B cell (primary cell): Measurements from ENCODE around the gene ARRB1. TPM values are rescaled to one million over a fixed set of nuclear protein-coding genes. Genes with fewer than 3 reads are reported as not detected.
"Not testable (repeated sequence)": the region's sequence is repeated elsewhere in the genome, so short reads cannot be mapped to it uniquely, and the experiment has no call there.

Experiments used
- ATAC-seq: fragments of 200-7000 bp; cut with Tn5 transposase; one replicate; pipeline ENCODE4 v1.10.0; 2021; ENCODE audit warnings: low read depth, mild to moderate bottlenecking, moderate number of reproducible peaks, moderate library complexity
- CTCF ChIA-PET: fragments of 350-600 bp; sonication (Branson Sonifier 250); formaldehyde crosslinking; loops from one replicate; lab custom pipeline; 2021; ENCODE audit warnings: antibody characterized with exemption, inconsistent platforms; lab: Charles Lee
- POLR2A ChIA-PET: fragments of 350-600 bp; sonication (Branson Sonifier 250); formaldehyde crosslinking; loops from one replicate; lab custom pipeline; 2021; ENCODE audit warnings: antibody characterized with exemption; lab: Charles Lee
- DNase-seq: peaks from one replicate; pipeline ENCODE4 v3.0.0; 2013
- H2AFZ ChIP-seq: 2 replicates; pipeline ENCODE4 v1.6.1; 2012; ENCODE audit warnings: mild to moderate bottlenecking, low read depth, low read length; ENCODE audit not compliant: insufficient read depth, poor library complexity, severe bottlenecking
- H3K27ac ChIP-seq, 2 donors: 1 replicate in 1 of 2; 2 replicates in 1 of 2; pipeline ENCODE4 v1.5.1; 2012 to 2013; ENCODE audit warnings: low read length in 2 of 2, mild to moderate bottlenecking in 2 of 2, moderate library complexity in 1 of 2
- H3K27me3 ChIP-seq, 4 experiments: fragments of 200-600 bp in 1 of 4; sonication (generic) in 1 of 4; replicated peaks in 1 of 4; 1 replicate in 2 of 4; 2 replicates in 2 of 4; pipeline versions ENCODE4 v1.6.1 to v1.7.0; 2013 to 2016; ENCODE audit warnings: low read length in 3 of 4, mild to moderate bottlenecking in 2 of 4, mixed read lengths in 1 of 4, moderate library complexity in 1 of 4; ENCODE audit not compliant: insufficient read depth in 4 of 4, control insufficient read depth in 3 of 4; ENCODE audit errors: control extremely low read depth in 1 of 4
- H3K36me3 ChIP-seq, 2 experiments: replicated peaks in 1 of 2; 1 replicate in 1 of 2; 2 replicates in 1 of 2; pipeline versions ENCODE4 v1.6.1 to v1.7.1; 2013; ENCODE audit warnings: low read length in 1 of 2; ENCODE audit not compliant: insufficient read depth in 2 of 2, control insufficient read depth in 1 of 2; ENCODE audit errors: control extremely low read depth in 1 of 2, extremely low read depth in 1 of 2
- H3K4me1 ChIP-seq, 2 donors: fragments of 200-600 bp in 1 of 2; sonication (generic) in 1 of 2; 1 replicate in 1 of 2; 2 replicates in 1 of 2; pipeline versions ENCODE4 v1.5.1 to v1.6.1; 2013 to 2017; ENCODE audit warnings: low read length in 2 of 2; ENCODE audit not compliant: control insufficient read depth in 2 of 2, insufficient read depth in 2 of 2
- H3K4me2 ChIP-seq: replicated peaks from 2 replicates; pipeline ENCODE3; 2012; ENCODE audit warnings: mild to moderate bottlenecking, low read depth, low read length; ENCODE audit not compliant: poor library complexity, severe bottlenecking
- H3K4me3 ChIP-seq, 5 experiments: fragments of 200-600 bp in 1 of 5; sonication (generic) in 1 of 5; 1 replicate in 3 of 5; 2 replicates in 2 of 5; pipeline versions ENCODE4 v1.5.1 to v1.7.0; 2011 to 2016; ENCODE audit warnings: low read length in 4 of 5, mild to moderate bottlenecking in 4 of 5, low read depth in 2 of 5, control low read depth in 1 of 5, moderate library complexity in 1 of 5; ENCODE audit not compliant: insufficient read depth in 1 of 5; ENCODE audit errors: control extremely low read depth in 1 of 5, extremely low read depth in 1 of 5
- H3K79me2 ChIP-seq: fragments of 200-600 bp; sonication (generic); one replicate; pipeline ENCODE4 v1.6.0; 2016; ENCODE audit warnings: low read length; ENCODE audit not compliant: control insufficient read depth, insufficient read depth
- H3K9ac ChIP-seq: fragments of 200-600 bp; sonication (generic); 2 replicates; pipeline ENCODE4 v1.6.1; 2017; ENCODE audit warnings: mild to moderate bottlenecking, low read length, moderate library complexity
- H3K9me3 ChIP-seq, 3 donors: one replicate each; pipeline versions ENCODE4 v1.6.1 to v1.7.1; 2013; ENCODE audit warnings: low read length in 2 of 3; ENCODE audit not compliant: control insufficient read depth in 2 of 3, insufficient read depth in 1 of 3; ENCODE audit errors: control extremely low read depth in 1 of 3
- H4K20me1 ChIP-seq: 2 replicates; pipeline ENCODE4 v1.6.0; 2012; ENCODE audit warnings: mild to moderate bottlenecking, low read length; ENCODE audit not compliant: insufficient read depth, control insufficient read depth, poor library complexity, severe bottlenecking
- H3K27ac Mint-ChIP-seq: one replicate; pipeline ENCODE4 v1.8.0; 2021; ENCODE audit warnings: mixed read lengths
- H3K27me3 Mint-ChIP-seq: one replicate; pipeline ENCODE4 v1.8.0; 2021; ENCODE audit warnings: mixed read lengths
- H3K4me1 Mint-ChIP-seq: one replicate; pipeline ENCODE4 v1.8.0; 2021; ENCODE audit warnings: mixed read lengths
- H3K4me3 Mint-ChIP-seq: one replicate; pipeline ENCODE4 v1.8.0; 2021; ENCODE audit warnings: mixed read lengths
- H3K9me3 Mint-ChIP-seq: one replicate; pipeline ENCODE4 v1.8.0; 2022; ENCODE audit warnings: mixed read lengths; ENCODE audit not compliant: insufficient read depth
- EZH2 ChIP-seq: IDR thresholded peaks from 2 replicates; pipeline ENCODE4 v1.6.1; 2012; ENCODE audit warnings: borderline replicate concordance, low read depth, mild to moderate bottlenecking, moderate library complexity, low read length; ENCODE audit not compliant: insufficient read depth, poor library complexity, severe bottlenecking
- WGBS: methylation state at CpG from one replicate; pipeline ENCODE4 v1.1.5; 2013; ENCODE audit warnings: missing lambda C conversion rate; ENCODE audit not compliant: insufficient coverage; 5-methylcytosine and 5-hydroxymethylcytosine counted together
- intact Hi-C: fragments of 100-400 bp; cut with micrococcal nuclease; formaldehyde crosslinking; loops from one replicate; pipeline ENCODE4 v1.10.0; 2022
- polyA plus RNA-seq: library from polyadenylated mRNA; depleted of rRNA; stranded (reverse); fragments of >200 nt; gene quantifications from 2 replicates; pipeline ENCODE4 v1.2.3, GENCODE V29; 2012
- total RNA-seq, 2 donors: library from RNA; stranded (reverse); fragments of 120-200 nt in 1 of 2; gene quantifications; 1 replicate in 1 of 2; 2 replicates in 1 of 2; pipeline versions ENCODE4 v1.2.3 to v1.2.4, GENCODE V29; 2013 to 2022
- TF ChIP-seq, protein P1 (sequence below): fragments of 200-600 bp; IDR thresholded peaks from one replicate; pipeline ENCODE4 v1.8.0; 2022; ENCODE audit warnings: antibody characterized with exemption, mild to moderate bottlenecking

ARRB1 gene
- total and polyA plus RNA-seq, 2 donors (not counting 1 experiment from before 2014, with no cell fraction given) = 1.0 to 1.9 TPM

- ATAC-seq = no peak
- no peak overlapping the region for H3K4me3 ChIP-seq
These were observed 29.4 kb upstream of the ARRB1 start for GRCh38 chr11:75380716-75381420.

GRCh38 chr11:75380245-75380644 is 28.8 kb upstream of the ARRB1 start:
- ChIA-PET CTCF (interaction anchor here (1.5 to 13.7 kb wide), 2 partner anchors 9 to 102 kb away, joined by 5 to 347 read pairs; no protein-coding TSS in a partner anchor), POLR2A (no interaction called here)
- no peaks in the 10 kb centered on the region for H3K27me3 ChIP-seq
- H3K9me3 ChIP-seq = no peaks in the 10 kb centered on the region
- no peaks in the 10 kb centered on the region for H4K20me1 ChIP-seq
- DNase-seq = no peak
- no peak overlapping the region for H3K4me3 Mint-ChIP-seq
- no peaks in the 10 kb centered on the region for H3K36me3 ChIP-seq
- H2AFZ ChIP-seq = no peak overlapping the region
- peaks cover 10% of the 10 kb centered on the region for H3K27me3 Mint-ChIP-seq
- intact Hi-C loops = loop anchor here (5.0 kb wide), 1 partner anchor 238 kb away; no protein-coding TSS in a partner anchor
- no peak overlapping the region for H3K4me2 ChIP-seq
- TF ChIP-seq, protein P1, sequence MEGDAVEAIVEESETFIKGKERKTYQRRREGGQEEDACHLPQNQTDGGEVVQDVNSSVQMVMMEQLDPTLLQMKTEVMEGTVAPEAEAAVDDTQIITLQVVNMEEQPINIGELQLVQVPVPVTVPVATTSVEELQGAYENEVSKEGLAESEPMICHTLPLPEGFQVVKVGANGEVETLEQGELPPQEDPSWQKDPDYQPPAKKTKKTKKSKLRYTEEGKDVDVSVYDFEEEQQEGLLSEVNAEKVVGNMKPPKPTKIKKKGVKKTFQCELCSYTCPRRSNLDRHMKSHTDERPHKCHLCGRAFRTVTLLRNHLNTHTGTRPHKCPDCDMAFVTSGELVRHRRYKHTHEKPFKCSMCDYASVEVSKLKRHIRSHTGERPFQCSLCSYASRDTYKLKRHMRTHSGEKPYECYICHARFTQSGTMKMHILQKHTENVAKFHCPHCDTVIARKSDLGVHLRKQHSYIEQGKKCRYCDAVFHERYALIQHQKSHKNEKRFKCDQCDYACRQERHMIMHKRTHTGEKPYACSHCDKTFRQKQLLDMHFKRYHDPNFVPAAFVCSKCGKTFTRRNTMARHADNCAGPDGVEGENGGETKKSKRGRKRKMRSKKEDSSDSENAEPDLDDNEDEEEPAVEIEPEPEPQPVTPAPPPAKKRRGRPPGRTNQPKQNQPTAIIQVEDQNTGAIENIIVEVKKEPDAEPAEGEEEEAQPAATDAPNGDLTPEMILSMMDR = no peak
- no peak for TF ChIP-seq EZH2
- H3K4me1 Mint-ChIP-seq = peaks cover 2% of the 10 kb centered on the region
- WGBS = no CpG with 5 or more reads among the region's 2 CpGs
- no peaks in the 10 kb centered on the region for H3K9me3 Mint-ChIP-seq
- H3K27ac ChIP-seq = no peak overlapping the region
- H3K79me2 ChIP-seq = no peaks in the 10 kb centered on the region
- ATAC-seq = no peak
- H3K9ac ChIP-seq = no peak overlapping the region
- H3K4me3 ChIP-seq = no peak overlapping the region
- no peak overlapping the region for H3K27ac Mint-ChIP-seq
- peaks cover 0 to 2% of the 10 kb centered on the region in 2 donors for H3K4me1 ChIP-seq

More at GRCh38 chr11:75380716-75381420, 29.4 kb upstream of the ARRB1 start:
- Histone ChIP-seq H3K9ac (no peak overlapping the region), H3K27me3 (no peaks in the 10 kb centered on the region), H4K20me1 (no peaks in the 10 kb centered on the region), H3K4me1 (peaks cover 0 to 2% of the 10 kb centered on the region in 2 donors), H3K79me2 (no peaks in the 10 kb centered on the region), H3K27ac (no peak overlapping the region), H3K36me3 (no peaks in the 10 kb centered on the region), H3K9me3 (no peaks in the 10 kb centered on the region), H3K4me2 (no peak overlapping the region), H2AFZ (peak overlapping the region; percentile 2)
- POLR2A ChIA-PET = no interaction called here
- 71% methylated on average over 5 of the region's 7 CpGs for WGBS
- no peak for DNase-seq
- TF ChIP-seq EZH2 = no peak
- TF ChIP-seq, protein P1 = no peak
- CTCF ChIA-PET = interaction anchor here (0.6 to 13.7 kb wide), 5 partner anchors 8 to 995 kb away, joined by 3 to 347 read pairs (median 5); no protein-coding TSS in a partner anchor
- intact Hi-C loops = loop anchor here (5.0 kb wide), 1 partner anchor 239 kb away; no protein-coding TSS in a partner anchor
- no peak overlapping the region for H3K27ac Mint-ChIP-seq
- H3K4me3 Mint-ChIP-seq = no peak overlapping the region
- no peaks in the 10 kb centered on the region for H3K9me3 Mint-ChIP-seq
- H3K27me3 Mint-ChIP-seq = peaks cover 6% of the 10 kb centered on the region
- H3K4me1 Mint-ChIP-seq = peaks cover 2% of the 10 kb centered on the region

DNA sequence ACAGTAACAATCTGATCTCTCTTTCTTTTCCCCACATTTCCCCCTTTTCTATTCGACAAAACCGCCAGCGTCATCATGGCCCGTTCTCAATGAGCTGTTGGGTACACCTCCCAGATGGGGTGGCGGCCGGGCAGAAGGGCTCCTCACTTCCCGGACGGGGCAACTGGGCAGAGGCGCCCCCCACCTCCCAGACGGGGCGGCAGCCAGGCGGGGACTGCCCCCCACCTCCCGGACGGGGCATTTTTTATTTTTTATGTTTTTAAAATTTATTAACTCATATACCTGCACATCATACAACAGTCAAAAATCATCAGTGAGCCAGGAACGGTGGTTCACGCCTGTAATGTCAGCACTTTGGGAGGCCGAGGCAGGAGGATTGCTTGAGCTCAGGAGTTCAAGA is 27.3 kb upstream of the ARRB1 start:
- H3K9me3 ChIP-seq, H3K9ac ChIP-seq, H3K9me3 Mint-ChIP-seq, ATAC-seq, H3K27me3 ChIP-seq, H3K4me3 Mint-ChIP-seq, H3K4me1 ChIP-seq, DNase-seq, H4K20me1 ChIP-seq, H2AFZ ChIP-seq, H3K4me1 Mint-ChIP-seq, H3K27ac ChIP-seq, intact Hi-C loops, H3K27me3 Mint-ChIP-seq, H3K36me3 ChIP-seq, H3K79me2 ChIP-seq, POLR2A ChIA-PET, H3K4me3 ChIP-seq, H3K27ac Mint-ChIP-seq, H3K4me2 ChIP-seq: not testable (repeated sequence)
- 100% methylated on average over 2 of the region's 17 CpGs for WGBS
- CTCF ChIA-PET = interaction anchor here (13.7 kb wide), 1 partner anchor 100 kb away, joined by 347 read pairs; no protein-coding TSS in a partner anchor
